ENCODE data around the gene HDGFL1.

DNA sequence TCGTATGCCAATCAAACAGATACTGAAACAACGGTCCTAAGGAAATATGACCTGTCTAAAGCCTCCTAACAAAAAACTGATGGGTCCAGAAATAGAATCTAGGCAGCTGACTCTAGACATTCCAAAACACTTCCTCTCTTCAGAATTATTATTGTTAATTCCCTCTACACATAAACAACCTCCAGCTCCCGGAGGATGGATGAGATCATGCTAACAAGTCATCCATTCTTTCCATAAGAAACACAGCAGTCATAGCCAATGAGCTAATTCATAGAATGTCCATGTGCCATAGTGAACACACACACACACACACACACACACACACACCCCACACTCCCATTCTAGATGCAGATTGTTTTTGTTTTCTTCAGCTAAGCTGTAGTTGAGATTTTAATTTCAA lies 44.3 kb downstream of the HDGFL1 start:
- TF ChIP-seq CTCF (IDR thresholded peaks at IDR 0.05) (no peak), POLR2A (IDR thresholded peaks at IDR 0.05) (no peak)
